ENCODE data around the gene TMEM115. TPM values are rescaled to one million over a fixed set of nuclear protein-coding genes. Genes with fewer than 3 reads are reported as not detected.

Gene TMEM115
- total RNA-seq, 1 experiment from 2014 or later, result 17.3 TPM

GRCh38 chr3:50382722-50383121, 23.4 kb upstream of the TMEM115 start:
- no peak for TF ChIP-seq EZH2 (IDR thresholded peaks at IDR 0.05; ENCODE audit: borderline replicate concordance, low read depth, low read length, poor library complexity, severe bottlenecking)
- TF ChIP-seq CTCF (conservative IDR thresholded peaks at IDR 0.05; ENCODE audit: low read depth, low read length), result no peak
- POLR2A ChIA-PET (ENCODE audit: low non-redundant PET), result no interaction called here
- Histone ChIP-seq H3K4me3 (ENCODE audit: low read depth, low read length, poor library complexity, severe bottlenecking) (no peak overlapping the region), H3K27ac (ENCODE audit: low read depth, low read length, poor library complexity, severe bottlenecking) (no peak overlapping the region), H3K9me3 (ENCODE audit: low read depth, low read length, poor library complexity, severe bottlenecking) (no peaks in the 10 kb centered on the region), H3K27me3 (replicated peaks; ENCODE audit: insufficient read depth, low read depth, low read length, poor library complexity) (no peaks in the 10 kb centered on the region), H3K36me3 (ENCODE audit: insufficient read depth, low read length, poor library complexity, severe bottlenecking) (no peaks in the 10 kb centered on the region), H3K4me1 (ENCODE audit: insufficient read depth, low read length, poor library complexity, severe bottlenecking) (no peaks in the 10 kb centered on the region)
- intact Hi-C loops (cut with micrococcal nuclease; ENCODE audit: unreplicated experiment), result no loop called here
- BruUV-seq (replicated peaks), result no TSS peak
- no peak for DNase-seq (ENCODE audit: low spot score)
- CTCF ChIA-PET, result no interaction called here

GRCh38 chr3:50381383-50381782, 22.1 kb upstream of the TMEM115 start:
- POLR2A ChIA-PET (ENCODE audit: low non-redundant PET), result no interaction called here
- H3K27ac ChIP-seq (ENCODE audit: low read depth, low read length, poor library complexity, severe bottlenecking), result no peak overlapping the region
- H3K4me3 ChIP-seq (ENCODE audit: low read depth, low read length, poor library complexity, severe bottlenecking), result no peak overlapping the region
- CTCF ChIA-PET, result no interaction called here
- no peaks in the 10 kb centered on the region for H3K9me3 ChIP-seq (ENCODE audit: low read depth, low read length, poor library complexity, severe bottlenecking)
- no TSS peak for BruUV-seq (replicated peaks)
- no peak for DNase-seq (ENCODE audit: low spot score)
- intact Hi-C loops (cut with micrococcal nuclease; ENCODE audit: unreplicated experiment), result no loop called here
- no peaks in the 10 kb centered on the region for H3K4me1 ChIP-seq (ENCODE audit: insufficient read depth, low read length, poor library complexity, severe bottlenecking)
- H3K36me3 ChIP-seq (ENCODE audit: insufficient read depth, low read length, poor library complexity, severe bottlenecking), result no peaks in the 10 kb centered on the region
- TF ChIP-seq CTCF (conservative IDR thresholded peaks at IDR 0.05; ENCODE audit: low read depth, low read length) (no peak), EZH2 (IDR thresholded peaks at IDR 0.05; ENCODE audit: borderline replicate concordance, low read depth, low read length, poor library complexity, severe bottlenecking) (no peak)
- no peaks in the 10 kb centered on the region for H3K27me3 ChIP-seq (replicated peaks; ENCODE audit: insufficient read depth, low read depth, low read length, poor library complexity)

- intact Hi-C loops (cut with micrococcal nuclease; ENCODE audit: unreplicated experiment), result no loop called here
- no peak for TF ChIP-seq EZH2 (IDR thresholded peaks at IDR 0.05; ENCODE audit: borderline replicate concordance, low read depth, low read length, poor library complexity, severe bottlenecking)
- TF ChIP-seq CTCF (conservative IDR thresholded peaks at IDR 0.05; ENCODE audit: low read depth, low read length), result no peak
- no TSS peak for BruUV-seq (replicated peaks)
- H3K4me1 ChIP-seq (ENCODE audit: insufficient read depth, low read length, poor library complexity, severe bottlenecking), result no peaks in the 10 kb centered on the region
- POLR2A ChIA-PET (ENCODE audit: low non-redundant PET), result no interaction called here
- DNase-seq (ENCODE audit: low spot score), result no peak
- no peak overlapping the region for H3K27ac ChIP-seq (ENCODE audit: low read depth, low read length, poor library complexity, severe bottlenecking)
- H3K4me3 ChIP-seq (ENCODE audit: low read depth, low read length, poor library complexity, severe bottlenecking), result no peak overlapping the region
- no peaks in the 10 kb centered on the region for H3K27me3 ChIP-seq (replicated peaks; ENCODE audit: insufficient read depth, low read depth, low read length, poor library complexity)
- no peaks in the 10 kb centered on the region for H3K36me3 ChIP-seq (ENCODE audit: insufficient read depth, low read length, poor library complexity, severe bottlenecking)
- H3K9me3 ChIP-seq (ENCODE audit: low read depth, low read length, poor library complexity, severe bottlenecking), result no peaks in the 10 kb centered on the region
- CTCF ChIA-PET, result no interaction called here
Measured at GRCh38 chr3:50380405-50381085, 21.2 kb upstream of the TMEM115 start.
